OCI-LY7 (cell line): Measurements from ENCODE around the gene PRR7.

ENCODE experiments used
- CTCF ChIP-seq: fragments of 200-600 bp; sonication (generic); conservative IDR thresholded peaks from 2 replicates; pipeline ENCODE4 v1.5.1; 2014; ENCODE audit warnings: mild to moderate bottlenecking, antibody characterized with exemption, low read length, moderate library complexity, mixed read lengths
- EZH2phosphoT487 ChIP-seq: fragments of 200-600 bp; sonication (generic); IDR thresholded peaks from 2 replicates; pipeline ENCODE4 v1.6.1; 2018; ENCODE audit warnings: low read depth, borderline replicate concordance, mild to moderate bottlenecking, mixed run types, antibody characterized with exemption, low read length, moderate library complexity, mixed read lengths

GRCh38 chr5:177430140-177430951, 16.3 kb upstream of the PRR7 start:
- no peak; the same call in 1 of the 2 replicates for TF ChIP-seq CTCF
- TF ChIP-seq EZH2phosphoT487, result no peak
